ENCODE results near the gene PER3.

- TF ChIP-seq EZH2phosphoT487 (IDR thresholded peaks at IDR 0.05; ENCODE audit: low read length) (no peak), EZH2 (optimal IDR thresholded peaks at IDR 0.05; ENCODE audit: low read depth, low read length) (no peak)
- TF ChIP-seq, protein P1, sequence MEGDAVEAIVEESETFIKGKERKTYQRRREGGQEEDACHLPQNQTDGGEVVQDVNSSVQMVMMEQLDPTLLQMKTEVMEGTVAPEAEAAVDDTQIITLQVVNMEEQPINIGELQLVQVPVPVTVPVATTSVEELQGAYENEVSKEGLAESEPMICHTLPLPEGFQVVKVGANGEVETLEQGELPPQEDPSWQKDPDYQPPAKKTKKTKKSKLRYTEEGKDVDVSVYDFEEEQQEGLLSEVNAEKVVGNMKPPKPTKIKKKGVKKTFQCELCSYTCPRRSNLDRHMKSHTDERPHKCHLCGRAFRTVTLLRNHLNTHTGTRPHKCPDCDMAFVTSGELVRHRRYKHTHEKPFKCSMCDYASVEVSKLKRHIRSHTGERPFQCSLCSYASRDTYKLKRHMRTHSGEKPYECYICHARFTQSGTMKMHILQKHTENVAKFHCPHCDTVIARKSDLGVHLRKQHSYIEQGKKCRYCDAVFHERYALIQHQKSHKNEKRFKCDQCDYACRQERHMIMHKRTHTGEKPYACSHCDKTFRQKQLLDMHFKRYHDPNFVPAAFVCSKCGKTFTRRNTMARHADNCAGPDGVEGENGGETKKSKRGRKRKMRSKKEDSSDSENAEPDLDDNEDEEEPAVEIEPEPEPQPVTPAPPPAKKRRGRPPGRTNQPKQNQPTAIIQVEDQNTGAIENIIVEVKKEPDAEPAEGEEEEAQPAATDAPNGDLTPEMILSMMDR (IDR thresholded peaks at IDR 0.05; ENCODE audit: low read length): no peak
Observed at GRCh38 chr1:7861452-7861851, 77.4 kb downstream of the PER3 start.

Data from MM.1S (cell line).